Measurements from ENCODE around the gene F12.

Gene F12

DNA sequence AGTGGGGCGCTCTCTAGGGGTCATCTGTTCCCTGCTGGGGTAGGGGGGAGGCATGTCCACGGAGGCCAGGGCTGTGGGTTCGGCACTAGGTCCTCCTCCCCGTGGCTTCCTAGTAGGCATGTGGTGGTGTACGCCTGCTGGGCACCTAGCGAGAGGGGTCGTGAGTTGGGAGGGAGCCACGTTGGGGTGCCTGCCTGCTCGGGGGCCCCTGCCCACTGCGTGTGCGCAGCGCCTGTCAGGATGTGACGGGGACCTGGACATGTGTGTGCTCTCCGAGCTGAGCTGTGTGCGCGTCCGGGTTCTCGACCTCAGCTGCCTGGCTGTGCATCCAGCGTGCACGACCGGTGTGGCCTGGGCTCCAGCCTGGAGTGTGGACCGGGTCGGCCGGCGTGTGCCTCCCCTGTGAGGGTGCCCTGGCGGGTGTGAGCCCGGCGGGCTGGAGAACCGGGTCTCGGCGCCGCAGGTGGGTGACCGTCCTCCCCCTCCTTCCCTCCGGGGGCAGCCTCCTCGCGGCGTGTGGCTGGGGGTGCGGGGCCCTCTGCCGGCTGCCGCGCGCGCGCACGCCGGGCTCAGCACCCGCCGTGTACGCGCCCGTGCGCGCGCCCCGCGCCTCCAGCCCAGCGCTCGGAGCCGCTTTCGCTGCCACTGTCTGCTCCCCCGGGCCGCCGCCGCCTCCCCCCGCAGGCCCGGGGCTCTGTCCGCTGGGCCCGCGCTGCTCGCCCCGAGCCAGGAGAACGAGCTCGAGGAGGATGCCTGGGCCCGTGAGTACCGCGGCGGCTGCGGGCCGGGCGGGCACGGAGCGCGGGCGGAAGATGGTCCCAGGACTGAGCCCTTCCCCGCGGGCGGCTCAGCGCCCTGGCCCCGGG lies 37.1 kb upstream of the F12 start, which contains the start of gene PRR7:
Gene PRR7 (plus strand): TSS at position 615 of the 866 bp plus-strand sequence. CDS start 8,254 bp downstream, outside the sequence.
- peak; percentile 58 to 62 for ATAC-seq

DNA sequence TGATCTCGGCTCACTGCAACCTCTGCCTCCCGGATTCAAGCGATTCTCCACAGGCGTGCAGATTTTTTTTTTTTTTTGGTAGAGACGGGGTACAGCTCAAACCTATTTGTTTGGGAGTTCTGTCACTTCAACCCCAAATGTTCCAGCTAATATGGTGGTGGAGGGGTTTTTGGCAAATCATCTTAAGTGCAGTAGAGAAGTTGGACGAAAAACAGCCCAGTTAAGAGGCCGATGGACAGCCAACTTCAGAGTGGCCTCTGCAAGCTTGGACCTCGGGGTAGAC lies 36.5 kb upstream of the F12 start:
- no peak for ATAC-seq

DNA sequence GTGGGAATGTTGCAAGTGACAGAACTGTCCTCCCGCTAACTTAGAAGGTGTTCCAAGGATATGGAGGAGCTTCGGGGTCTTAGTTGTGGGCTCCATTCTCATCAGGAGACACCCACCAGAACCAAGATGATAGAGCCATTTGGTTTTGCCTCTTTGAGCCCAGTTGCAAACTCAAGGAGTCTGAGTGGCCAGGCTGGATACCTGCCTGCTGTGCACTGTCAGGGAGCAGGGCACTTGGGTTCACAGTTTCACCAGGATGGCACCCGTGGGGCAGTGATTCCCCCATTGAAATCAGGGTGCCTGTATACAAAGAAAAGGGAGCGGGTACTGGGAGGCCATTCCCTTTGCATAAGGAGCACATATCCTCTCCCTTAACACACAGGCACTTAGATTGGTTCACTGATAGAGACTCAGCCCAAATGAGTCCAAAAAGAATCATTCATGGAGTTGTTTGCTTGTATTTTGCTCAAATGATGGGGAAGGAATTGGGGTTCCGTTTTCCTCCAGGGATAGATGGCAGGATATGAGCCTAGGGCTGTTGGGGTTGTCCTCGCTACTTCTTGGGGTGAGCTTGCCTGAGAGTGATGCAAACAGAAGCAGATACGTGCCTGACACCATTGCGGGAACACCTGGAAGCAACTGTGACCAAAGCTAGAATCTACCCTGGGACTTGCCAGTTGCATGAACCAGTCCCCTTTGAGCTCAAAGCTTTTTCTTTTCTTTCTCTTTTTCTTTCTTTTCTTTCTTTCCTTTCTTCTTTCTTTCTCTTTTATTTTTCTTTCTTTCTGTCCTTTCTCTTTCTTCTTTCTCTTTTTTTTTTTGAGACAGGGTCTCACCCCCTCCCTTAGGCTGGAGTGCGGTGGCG lies 35.9 kb upstream of the F12 start:
- no peak for ATAC-seq

DNA sequence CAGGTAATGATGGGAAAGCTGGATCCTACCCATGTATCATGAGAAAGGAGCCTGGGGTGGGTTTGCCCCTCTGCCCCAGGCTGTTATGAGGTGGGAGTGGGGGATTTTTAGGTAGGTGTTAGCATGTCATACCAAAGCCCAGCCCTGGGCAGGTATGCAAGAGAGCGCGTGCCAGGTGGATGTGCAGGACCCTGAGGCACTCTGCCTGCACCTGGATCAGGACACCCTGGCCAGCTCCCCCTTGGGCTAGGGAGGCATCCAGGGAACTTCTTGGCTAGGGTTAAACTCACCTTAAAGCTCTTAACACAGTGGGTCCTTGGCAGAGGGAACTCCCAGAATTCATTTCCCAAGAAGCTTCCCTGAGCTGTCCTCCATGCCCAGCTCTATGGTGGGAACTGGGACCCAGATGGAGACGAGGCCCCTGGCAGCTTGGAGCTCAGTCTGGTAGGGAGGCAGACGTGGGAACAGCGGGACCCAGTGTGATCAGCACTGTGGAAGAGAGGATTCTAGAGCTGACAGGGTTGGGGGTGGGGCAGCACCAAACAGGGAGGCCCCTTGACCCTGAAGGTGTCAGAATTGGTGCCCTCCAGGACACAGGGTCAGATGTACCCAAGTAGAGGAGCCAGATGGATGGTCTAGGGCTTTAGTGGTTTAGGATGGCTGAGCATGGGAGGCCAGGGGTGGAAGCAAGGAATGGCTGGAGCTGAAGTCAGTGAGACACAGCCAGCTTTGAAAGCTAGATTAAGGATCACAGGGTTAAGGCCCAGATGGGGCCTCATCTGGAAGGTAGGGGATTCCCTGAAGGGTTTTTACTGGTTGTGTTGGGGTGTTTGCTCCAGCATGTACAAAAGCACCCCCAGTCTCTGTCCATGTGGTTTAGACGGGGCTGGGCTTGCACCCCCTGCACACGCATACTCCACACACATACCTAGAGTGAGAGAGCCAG lies 35.0 kb upstream of the F12 start:
- ATAC-seq, result no peak

DNA sequence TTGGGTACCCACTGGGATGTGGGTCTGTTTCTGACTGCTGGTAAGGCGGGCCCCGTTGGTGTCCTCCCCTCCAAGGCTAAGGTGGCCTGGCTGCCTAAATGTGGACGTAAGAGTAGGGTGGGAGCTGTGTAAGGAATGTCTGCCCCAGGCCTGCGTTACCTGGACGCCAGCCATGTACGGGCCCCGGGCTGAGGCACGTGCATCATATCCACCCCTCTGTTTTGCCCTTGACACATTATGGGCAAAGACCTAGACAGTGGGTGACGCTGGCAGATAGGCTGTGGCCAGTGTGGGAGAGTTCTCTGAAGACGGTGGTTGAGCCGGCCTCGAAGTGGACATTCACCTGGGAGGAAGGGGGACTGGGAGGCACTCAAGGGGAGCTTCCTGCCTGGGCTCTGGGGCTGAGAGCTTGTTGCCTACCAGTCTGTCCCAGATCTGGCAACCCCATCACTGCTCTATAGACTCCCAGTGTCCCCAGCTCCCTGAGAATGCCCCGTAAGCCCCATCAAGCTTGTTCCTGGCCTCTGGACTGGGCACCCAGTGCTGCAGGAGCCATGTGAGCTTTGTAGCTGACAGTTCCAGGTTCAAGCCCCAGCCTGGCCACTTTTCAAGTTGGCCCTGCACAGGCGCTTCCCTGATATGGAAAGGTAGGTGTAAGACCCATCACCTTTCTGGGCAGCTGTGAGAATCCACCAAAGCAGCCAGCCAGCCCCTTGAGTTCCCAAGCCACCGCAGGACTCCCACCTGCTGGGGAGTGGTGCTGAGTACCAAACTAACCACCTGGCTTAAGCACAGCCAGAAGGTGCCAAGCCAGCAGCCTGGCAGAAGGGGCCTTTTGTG lies 34.0 kb upstream of the F12 start:
- no peak for ATAC-seq

DNA sequence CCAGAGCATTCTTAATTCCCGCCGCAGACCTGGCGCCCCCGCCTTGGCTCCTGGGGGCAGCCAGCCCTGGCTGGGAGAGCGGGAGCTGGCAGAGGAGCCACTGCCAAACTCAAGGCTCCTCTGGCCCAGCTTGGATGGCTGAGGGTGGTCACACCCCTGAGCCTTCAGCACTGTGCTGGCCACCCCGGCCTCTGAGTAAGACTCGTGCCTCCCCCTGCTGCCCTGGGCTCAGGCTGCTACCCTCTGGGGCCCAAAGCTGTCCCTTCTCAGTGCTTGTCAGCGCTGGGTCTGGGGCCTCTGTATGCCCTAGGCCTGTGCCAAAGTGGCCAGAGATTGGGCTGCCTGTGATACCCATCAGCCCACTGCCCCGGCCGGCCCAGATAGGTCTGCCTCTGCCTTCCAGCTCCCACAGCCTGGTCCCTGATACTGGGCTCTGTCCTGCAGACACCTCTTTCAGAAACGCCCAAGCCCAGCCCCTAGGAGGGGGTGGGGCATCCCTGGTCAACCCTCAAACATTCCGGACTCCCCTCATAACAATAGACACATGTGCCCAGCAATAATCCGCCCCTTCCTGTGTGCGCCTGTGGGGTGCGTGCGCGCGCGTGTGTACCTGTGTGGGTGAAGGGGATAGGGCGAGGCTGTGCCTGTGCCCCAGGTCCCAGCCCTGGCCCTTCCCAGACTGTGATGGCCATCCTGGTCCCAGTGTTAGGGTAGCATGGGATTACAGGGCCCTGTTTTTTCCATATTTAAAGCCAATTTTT lies 32.9 kb upstream of the F12 start:
- no peak for ATAC-seq

DNA sequence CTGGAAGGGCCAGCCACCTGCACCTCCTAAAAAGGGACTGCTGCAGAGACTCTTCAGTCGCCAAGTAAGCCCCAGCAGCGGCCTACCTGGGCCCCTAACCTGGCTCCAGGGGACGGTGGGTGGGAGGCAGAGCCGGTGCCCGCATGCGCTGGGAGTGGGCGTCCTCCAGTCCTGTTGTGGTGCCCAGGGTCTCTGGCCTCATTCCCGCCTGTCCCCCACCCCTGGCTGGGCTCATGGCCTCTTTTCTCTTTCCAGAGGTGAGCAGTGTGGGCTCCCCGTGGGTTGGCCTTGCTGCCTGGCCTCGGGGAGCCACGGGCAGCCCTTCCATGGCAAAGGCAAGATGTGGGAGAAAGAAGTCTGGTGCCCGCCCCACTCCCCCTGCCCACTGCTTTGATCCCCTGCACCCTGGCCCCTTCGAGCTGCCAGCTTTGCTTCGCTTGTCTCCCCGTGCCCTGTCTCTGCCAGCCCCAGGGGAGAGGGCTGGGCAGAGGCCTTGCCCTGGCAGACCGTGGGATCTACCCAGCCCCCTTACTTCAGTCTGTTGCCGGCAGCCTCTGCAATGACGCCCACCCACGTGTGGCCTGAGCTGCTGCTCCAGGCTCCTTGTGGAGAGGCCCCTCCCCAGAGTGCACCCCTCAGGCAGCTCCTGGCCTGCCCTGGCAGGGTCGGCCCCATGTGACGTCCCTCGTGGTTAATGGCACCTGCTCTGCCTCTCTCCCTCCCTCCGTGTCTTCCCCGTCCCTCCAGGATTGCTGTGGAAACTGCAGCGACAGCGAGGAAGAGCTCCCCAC lies 31.8 kb upstream of the F12 start:
- no peak for ATAC-seq

DNA sequence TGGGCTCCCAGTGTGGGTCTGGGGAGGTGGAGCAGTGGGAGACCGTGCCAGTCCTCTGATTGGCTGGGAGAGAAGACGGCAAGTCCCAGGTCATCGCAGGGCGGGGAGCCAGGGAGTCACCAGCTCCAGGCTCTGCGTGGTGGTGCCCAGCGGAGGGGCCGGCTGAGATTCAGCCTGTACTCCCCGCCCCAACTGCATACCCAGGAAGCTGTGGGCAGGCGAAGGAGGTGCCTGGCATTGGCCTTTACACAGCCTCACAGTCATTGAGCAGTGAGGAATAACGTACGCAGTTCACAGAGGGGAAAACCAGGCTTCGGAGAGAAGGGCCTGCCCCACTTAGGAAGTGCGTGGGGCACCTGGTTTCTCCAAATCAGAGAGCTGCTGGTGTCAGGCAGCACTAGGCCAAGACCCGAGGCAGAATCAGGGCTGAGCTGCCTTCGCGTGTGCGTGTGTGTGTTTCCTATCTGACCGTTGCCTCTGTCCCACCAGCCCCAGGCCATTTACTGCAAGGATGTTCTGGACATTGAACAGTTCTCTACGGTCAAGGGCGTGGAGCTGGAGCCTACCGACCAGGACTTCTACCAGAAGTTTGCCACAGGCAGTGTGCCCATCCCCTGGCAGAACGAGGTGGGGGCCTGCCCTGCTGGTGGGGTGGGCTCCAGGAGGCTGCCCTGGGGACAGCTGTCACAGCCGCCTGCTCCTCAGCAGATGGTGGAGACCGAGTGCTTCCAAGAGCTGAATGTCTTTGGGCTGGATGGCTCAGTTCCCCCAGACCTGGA lies 31.0 kb upstream of the F12 start:
- ATAC-seq, result peak; percentile 58 to 69

DNA sequence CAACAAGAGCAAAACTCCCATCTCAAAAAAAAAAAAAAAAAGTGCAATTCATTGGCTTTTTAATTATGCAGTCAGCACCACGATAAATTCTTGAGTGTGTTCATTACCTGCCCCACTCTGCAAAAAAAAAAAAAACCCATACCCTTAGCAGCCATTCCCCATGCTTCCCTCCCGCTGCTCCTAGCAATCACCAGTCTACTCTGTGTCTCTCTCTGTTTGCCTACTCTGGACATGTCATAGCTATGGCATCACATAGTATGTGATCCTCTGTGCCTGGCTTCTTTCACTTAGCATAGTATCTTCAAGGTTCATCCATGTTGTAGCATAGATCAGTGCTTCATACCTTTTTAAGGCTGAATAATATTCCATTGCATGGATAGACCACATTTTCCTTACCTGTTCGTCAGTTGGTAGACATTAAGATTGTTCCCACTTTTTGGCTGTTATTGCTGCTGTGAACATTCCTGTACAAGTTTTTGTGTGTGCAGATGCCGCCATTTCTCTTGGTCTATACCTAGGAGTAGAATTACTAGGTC lies 30.2 kb upstream of the F12 start:
- no peak for ATAC-seq

DNA sequence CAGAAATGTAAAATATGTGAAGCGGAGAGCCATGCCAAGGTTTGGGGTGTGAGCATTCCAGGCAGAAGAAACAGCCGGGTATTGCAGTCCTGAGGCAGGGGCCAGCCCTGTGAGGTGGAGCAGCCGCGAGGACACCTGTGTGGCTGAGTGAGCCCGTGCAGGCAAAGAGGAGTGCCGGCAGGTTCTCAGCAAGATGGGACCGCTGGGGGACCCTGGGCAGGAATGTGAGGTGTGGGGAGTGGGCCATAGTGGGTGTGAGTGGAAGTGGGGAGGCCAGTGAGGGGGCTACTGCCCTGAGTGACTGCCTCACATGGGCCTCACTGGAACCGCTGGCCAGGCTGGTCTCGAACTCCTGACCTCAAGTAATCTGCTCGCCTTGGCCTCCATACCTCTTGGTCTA lies 29.1 kb upstream of the F12 start:
- no peak for ATAC-seq

DNA sequence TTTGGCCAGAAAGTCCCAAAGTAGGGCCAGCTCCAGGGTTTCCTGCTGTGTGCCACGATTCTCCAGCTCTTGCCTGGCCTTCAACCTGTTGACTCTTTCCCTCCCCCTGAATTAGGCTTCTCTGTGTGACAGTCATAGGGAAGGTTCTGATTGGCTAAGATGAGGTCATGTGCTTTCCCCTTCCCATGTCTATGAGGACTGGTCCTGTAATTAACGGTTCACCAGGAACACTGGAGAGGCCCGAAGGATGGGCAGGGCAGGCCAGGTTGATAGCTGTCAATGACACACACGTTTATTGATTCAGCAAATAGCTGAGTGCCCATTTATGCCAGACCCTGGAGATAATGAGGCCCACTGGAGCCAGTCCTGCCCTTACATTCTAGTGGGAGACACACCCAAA lies 28.3 kb upstream of the F12 start:
- no peak for ATAC-seq

DNA sequence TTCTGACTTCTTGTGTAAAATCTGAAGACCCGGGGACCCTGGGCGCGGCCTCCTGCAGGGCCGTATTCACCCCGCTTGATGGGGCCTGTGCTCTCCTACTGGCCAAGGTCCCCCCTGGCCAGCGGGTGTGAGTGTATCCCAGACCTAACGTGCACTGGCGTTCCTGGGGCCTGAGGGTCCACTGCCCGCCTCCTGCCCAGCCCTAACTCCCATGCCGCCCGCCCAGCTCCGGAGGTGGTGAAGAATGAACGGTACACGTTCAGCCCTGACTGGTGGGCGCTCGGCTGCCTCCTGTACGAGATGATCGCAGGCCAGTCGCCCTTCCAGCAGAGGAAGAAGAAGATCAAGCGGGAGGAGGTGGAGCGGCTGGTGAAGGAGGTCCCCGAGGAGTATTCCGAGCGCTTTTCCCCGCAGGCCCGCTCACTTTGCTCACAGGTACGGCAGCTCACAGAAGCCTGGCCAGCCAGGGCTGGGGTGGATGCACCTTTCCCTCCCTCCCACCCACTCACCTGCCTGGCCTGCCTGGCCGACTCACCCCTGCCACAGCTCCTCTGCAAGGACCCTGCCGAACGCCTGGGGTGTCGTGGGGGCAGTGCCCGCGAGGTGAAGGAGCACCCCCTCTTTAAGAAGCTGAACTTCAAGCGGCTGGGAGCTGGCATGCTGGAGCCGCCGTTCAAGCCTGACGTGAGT lies 26.6 kb upstream of the F12 start:
- no peak for ATAC-seq

DNA sequence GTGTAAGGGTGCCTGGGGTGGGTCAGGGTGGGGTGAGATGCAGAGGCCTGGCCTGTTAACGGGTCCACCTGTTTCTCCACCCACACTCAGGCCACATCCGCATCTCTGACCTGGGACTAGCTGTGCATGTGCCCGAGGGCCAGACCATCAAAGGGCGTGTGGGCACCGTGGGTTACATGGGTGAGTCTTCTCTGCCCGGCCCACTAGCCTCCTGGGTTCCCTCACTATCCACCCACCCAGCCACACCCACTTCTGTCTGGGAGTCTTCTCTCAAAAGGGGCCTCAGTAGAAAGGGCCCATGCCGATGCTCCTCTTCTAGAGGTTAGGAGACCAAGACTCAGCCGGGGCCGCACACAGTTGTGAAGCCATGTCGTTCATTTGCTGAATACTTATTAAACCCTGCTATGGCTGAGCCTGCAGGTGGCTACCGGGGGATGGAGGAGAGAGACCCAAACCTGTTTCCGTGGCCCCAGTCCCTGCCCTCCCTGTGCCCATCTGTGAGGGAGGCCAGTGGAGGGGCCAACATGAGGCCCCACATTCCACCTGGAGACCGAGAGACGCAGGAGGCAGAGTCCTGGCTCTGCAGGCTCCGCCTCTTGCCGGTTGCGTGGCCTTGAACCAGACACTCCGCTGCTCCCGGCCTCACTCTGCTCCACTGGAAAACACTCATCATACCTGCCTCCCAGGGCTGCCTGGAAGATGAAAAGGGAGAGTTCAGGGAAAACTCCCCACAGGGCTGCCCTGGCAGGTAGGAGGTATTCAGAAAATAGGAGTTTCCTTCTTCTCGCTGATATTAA lies 25.8 kb upstream of the F12 start:
- ATAC-seq, result no peak

DNA sequence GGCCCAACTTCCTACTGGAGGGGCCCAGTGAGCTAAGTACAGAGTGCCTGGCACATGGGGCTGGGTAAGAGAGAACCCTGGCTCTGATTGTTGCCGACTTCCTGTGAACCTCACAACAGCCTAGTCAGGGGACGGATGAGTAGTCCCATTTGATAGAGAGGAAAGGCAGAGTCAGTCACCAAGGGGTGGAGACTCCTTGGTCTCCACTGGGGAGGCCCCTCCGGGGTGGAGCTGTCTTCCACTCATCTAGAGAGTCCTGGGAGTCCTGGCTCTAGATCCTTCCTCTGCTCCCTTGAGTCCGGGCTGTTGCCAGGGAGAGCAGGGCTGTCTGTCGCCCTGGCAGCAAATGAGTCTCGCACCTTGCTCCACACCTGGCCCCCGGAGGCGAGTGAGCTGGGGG lies 25.1 kb upstream of the F12 start:
- ATAC-seq, result peak; percentile 77 to 80

DNA sequence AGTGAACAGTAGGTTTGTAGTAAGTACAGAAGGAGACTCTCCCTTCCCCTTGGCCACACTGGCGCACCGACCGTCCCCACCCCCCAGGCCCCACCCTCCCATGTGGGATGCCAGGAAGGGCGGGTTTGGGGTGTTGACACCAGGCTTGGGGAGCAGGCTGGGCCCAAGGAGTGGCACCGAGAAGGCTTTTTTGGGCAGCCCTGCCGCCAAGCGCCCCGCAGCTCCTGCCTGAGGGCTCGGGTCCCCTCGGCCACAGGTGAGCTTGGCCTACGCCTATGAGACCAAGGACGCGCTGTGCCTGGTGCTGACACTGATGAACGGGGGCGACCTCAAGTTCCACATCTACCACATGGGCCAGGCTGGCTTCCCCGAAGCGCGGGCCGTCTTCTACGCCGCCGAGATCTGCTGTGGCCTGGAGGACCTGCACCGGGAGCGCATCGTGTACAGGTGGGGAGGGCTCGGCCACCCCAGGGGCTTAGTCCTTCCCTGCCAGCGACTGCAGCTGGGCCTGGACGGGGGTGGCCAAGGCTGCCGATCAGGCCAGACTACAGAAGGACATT lies 24.4 kb upstream of the F12 start:
- ATAC-seq, result no peak

DNA sequence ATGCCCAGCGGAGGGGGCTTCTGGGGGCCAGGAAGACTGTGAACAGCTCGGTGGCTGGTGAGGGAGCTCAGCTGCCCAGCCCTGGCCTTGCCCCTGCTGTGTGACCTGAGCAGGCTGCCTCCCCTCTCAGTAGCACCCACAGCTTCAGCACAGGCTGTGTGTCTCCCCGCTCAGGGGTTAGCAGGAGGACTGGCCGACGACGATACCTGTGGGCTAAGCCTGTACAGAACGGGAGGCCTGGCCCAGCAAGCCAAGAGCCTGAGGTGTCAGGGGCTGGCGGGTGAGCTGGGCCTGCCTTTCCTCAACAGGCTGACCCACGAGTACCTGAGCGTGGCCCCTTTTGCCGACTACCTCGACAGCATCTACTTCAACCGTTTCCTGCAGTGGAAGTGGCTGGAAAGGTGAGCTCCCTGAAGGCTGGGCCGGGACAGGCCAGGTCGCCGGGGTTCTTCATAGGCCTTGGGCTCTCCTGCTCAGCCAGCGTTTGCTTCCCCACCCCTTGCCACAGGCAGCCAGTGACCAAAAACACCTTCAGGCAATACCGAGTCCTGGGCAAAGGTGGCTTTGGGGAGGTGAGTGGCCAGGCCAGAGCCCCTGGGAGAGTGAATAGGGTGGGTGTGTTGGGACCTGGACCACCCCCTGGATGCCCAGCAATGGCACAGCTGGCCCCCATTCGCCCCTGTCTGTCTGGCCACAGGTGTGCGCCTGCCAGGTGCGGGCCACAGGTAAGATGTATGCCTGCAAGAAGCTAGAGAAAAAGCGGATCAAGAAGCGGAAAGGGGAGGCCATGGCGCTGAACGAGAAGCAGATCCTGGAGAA lies 23.7 kb upstream of the F12 start:
- no peak for ATAC-seq
